ENCODE measurements around the gene ZFPM1. TPM values are rescaled to one million over a fixed set of nuclear protein-coding genes. Genes with fewer than 3 reads are reported as not detected.
"Not testable (repeated sequence)": the region's sequence is repeated elsewhere in the genome, so short reads cannot be mapped to it uniquely, and the experiment has no call there.

ZFPM1 gene
- total RNA-seq, 2 donors from 2014 or later = 4.1 to 21.5 TPM

- H3K36me3 ChIP-seq = no peaks in the 10 kb centered on the region
- H3K4me1 ChIP-seq (replicated peaks) = peaks cover 4% of the 10 kb centered on the region
- intact Hi-C loops (cut with DNase I) = no loop called here
- H3K27me3 ChIP-seq (replicated peaks; ENCODE audit: insufficient read depth) = no peaks in the 10 kb centered on the region
- no peak overlapping the region for H3K27ac ChIP-seq
- no peak for DNase-seq (ENCODE audit: low spot score)
- H3K4me3 ChIP-seq = no peak overlapping the region
- no peaks in the 10 kb centered on the region for H3K9me3 ChIP-seq
- no peak for TF ChIP-seq POLR2A (IDR thresholded peaks at IDR 0.05)
- TF ChIP-seq CTCF (IDR thresholded peaks at IDR 0.05) = no peak
- TF ChIP-seq POLR2AphosphoS5 (IDR thresholded peaks at IDR 0.05) = no peak
- WGBS = 86% methylated on average over 28 of the region's 29 CpGs
These were observed 43.6 kb upstream of the ZFPM1 start for GRCh38 chr16:88409296-88410065.

DNA sequence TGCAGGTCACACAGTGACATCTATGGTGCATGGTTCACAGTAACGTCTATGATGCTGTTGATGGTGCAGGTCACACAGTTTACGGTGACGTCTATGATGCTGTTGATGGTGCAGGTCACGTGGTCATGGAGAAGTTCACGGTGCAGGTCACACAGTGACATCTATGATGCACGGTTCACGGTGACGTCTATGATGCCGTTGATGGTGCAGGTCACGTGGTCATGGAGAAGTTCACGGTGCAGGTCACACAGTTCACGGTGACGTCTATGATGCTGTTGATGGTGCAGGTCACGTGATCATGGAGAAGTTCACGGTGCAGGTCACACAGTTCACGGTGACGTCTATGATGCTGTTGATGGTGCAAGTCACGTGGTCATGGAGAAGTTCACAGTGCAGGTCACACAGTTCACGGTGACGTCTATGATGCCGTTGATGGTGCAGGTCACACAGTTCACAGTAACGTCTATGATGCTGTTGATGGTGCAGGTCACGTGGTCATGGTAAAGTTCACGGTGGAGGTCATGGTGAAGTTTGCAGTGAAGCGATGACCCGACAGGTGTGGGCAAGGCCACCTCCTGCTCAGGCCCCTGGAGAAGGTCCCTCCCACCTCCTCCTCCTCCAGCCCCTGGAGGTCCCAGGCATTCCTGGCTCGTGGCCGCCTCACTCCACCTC is 42.6 kb upstream of the ZFPM1 start:
- H3K27ac ChIP-seq; H3K4me1 ChIP-seq (replicated peaks); H3K4me3 ChIP-seq; intact Hi-C loops (cut with DNase I); H3K36me3 ChIP-seq; DNase-seq (ENCODE audit: low spot score); H3K9me3 ChIP-seq; H3K27me3 ChIP-seq (replicated peaks; ENCODE audit: insufficient read depth): not testable (repeated sequence)
- WGBS = 95% methylated on average over 28 of the region's 28 CpGs

DNA sequence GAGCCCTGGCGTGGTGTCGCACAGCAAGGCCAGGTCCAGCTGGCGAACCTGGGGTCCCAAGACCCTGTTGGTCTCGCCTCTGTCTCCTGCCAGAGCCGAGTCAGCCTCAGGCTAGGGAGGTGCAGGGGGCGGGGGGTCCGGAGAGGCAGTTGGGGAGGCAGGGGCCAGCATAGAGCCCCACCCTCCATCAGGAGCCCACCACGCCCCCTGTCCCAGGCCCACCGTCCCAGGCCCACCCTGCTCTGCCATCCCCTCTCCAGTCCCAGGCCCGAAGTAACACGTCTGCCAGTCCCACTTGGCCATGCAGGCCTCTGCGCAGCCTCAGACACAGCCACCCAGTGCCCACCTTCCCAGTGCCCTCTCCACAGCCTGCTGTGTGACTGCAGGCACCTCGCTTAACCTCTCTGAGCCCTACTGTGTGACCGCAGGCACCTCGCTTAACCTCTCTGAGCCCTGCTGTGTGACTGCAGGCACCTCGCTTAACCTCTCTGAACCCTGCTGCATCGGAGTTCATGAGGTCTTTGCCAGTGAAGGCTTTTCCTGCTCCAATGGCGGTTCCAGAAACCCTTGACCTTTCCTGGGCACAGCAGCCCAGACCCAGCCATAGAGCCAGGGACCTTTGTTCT is 41.0 kb upstream of the ZFPM1 start:
- intact Hi-C loops (cut with DNase I) = no loop called here
- Histone ChIP-seq H3K9me3 (no peaks in the 10 kb centered on the region), H3K4me1 (replicated peaks) (no peaks in the 10 kb centered on the region), H3K27me3 (replicated peaks; ENCODE audit: insufficient read depth) (no peaks in the 10 kb centered on the region), H3K36me3 (no peaks in the 10 kb centered on the region), H3K4me3 (no peak overlapping the region), H3K27ac (no peak overlapping the region)
- WGBS = 95% methylated on average over 16 of the region's 18 CpGs
- TF ChIP-seq POLR2A (IDR thresholded peaks at IDR 0.05) (no peak), POLR2AphosphoS5 (IDR thresholded peaks at IDR 0.05) (no peak), CTCF (IDR thresholded peaks at IDR 0.05) (no peak)
- DNase-seq (ENCODE audit: low spot score) = no peak

GRCh38 chr16:88412766-88413165 is 40.3 kb upstream of the ZFPM1 start:
- 79% methylated on average over 16 of the region's 16 CpGs for WGBS
- DNase-seq (ENCODE audit: low spot score) = no peak
- Histone ChIP-seq H3K27ac (no peak overlapping the region), H3K4me1 (replicated peaks) (no peaks in the 10 kb centered on the region), H3K27me3 (replicated peaks; ENCODE audit: insufficient read depth) (no peaks in the 10 kb centered on the region), H3K9me3 (no peaks in the 10 kb centered on the region), H3K4me3 (no peak overlapping the region), H3K36me3 (no peaks in the 10 kb centered on the region)
- intact Hi-C loops (cut with DNase I) = no loop called here
- TF ChIP-seq POLR2AphosphoS5 (IDR thresholded peaks at IDR 0.05) (no peak), CTCF (IDR thresholded peaks at IDR 0.05) (no peak), POLR2A (IDR thresholded peaks at IDR 0.05) (no peak)

DNA sequence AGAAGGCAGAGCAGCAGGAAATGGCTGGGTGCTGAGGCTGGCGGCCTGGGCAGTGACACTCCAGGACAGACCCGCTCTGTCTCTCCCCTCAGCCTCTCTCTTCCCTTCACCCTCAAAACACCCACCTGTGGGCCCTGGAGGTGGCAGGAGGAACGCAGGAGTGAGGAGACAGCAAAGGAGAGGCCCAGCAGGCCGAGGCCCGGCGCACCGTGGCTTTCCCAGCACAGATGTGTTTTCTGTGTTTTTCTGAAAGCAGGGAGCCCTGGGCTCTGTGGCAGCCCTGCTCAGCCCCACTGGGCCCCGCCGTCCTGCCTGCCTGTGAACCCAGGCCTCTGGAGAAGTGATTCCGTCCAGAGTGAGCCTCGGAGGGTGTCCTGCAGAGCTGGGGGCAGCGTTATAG is 39.8 kb upstream of the ZFPM1 start:
- Histone ChIP-seq H3K27me3 (replicated peaks; ENCODE audit: insufficient read depth) (no peaks in the 10 kb centered on the region), H3K27ac (no peak overlapping the region), H3K4me3 (no peak overlapping the region), H3K9me3 (no peaks in the 10 kb centered on the region), H3K36me3 (no peaks in the 10 kb centered on the region), H3K4me1 (replicated peaks) (no peaks in the 10 kb centered on the region)
- intact Hi-C loops (cut with DNase I) = no loop called here
- DNase-seq (ENCODE audit: low spot score) = no peak
- WGBS = 87% methylated on average over 12 of the region's 12 CpGs
- no peak for TF ChIP-seq CTCF (IDR thresholded peaks at IDR 0.05)
- TF ChIP-seq POLR2AphosphoS5 (IDR thresholded peaks at IDR 0.05) = no peak
- TF ChIP-seq POLR2A (IDR thresholded peaks at IDR 0.05) = no peak

All from prostate gland (tissue), 2 donors.